Activated gamma-delta T cell treated with anti-CD3 and anti-CD28 coated beads, Interleukin-2, amount 50 U/mL, for 16 hours (primary cell): ENCODE measurements around the gene ENTPD6.
A peak's percentile ranks its signal among the peaks of the same experiment; 100 is the strongest.
"Not testable (repeated sequence)": the region's sequence is repeated elsewhere in the genome, so short reads cannot be mapped to it uniquely, and the experiment has no call there.

ENCODE experiments used
- DNase-seq: peaks from one replicate; pipeline ENCODE4 v3.0.0-alpha.2; 2020; ENCODE audit warnings: low read depth

ENTPD6 gene

DNA sequence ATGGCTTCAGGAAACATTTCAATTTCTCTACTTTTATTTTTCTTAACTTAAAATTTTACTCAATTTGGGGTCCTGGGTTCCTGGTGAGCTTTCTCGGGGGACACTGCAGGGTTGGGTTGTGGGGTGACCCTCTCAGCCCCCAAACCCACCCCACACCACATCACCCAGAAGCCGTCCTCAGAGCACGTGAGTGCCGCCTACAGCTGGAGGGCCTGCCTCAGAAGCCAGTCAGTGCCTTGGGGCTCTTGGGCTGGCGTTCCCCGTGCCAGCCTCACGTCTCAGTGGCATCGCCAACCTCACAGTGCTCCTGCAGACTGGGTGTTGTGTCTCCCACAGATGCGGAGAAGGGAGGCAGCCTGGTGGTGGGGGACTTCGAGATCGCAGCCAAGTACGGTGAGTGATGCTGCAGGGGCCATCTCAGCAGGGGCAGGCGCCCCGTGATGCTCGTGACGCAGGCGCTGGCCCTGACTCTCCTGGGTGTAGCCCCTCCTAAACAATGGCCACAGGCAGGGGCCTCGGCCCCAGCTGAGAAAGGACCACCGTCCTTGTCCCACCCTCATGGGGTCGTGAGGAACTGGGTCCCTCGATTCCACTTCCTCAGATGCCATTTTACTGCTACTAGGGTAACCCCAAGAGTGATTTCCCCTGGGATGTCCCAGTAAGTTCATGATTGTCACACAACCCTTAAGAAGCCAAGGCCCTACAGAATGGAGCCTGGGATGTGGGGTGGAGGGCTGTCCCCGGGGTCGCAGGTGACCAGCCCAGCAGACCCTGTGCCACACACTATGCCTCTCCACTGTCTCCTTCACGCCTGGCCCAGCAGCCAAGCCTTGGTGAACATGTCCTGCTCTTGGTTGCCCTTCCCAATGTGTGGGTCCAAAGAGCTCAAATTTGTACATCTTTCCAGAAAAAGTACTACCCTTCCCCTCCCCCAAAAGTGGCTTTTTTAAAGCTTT is 28.5 kb downstream of the ENTPD6 start:
- no peak for DNase-seq

DNA sequence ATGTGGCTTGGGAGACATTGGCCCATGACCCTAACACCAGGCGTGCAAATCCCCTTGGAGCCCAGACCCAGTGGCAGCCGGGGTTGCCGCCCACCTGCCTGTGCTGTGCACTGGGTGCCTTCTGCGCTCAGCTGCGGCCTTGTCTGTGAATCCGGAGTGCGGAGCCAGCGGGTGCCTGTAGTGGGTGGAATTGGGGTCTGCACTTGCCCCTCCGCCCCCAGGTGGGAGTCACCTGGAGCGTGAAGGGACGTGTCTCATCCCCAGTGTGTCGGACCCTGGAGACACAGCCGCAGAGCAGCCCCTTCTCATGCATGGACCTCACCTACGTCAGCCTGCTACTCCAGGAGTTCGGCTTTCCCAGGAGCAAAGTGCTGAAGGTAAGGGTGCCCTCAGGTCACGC is 29.4 kb downstream of the ENTPD6 start:
- DNase-seq: no peak

DNA sequence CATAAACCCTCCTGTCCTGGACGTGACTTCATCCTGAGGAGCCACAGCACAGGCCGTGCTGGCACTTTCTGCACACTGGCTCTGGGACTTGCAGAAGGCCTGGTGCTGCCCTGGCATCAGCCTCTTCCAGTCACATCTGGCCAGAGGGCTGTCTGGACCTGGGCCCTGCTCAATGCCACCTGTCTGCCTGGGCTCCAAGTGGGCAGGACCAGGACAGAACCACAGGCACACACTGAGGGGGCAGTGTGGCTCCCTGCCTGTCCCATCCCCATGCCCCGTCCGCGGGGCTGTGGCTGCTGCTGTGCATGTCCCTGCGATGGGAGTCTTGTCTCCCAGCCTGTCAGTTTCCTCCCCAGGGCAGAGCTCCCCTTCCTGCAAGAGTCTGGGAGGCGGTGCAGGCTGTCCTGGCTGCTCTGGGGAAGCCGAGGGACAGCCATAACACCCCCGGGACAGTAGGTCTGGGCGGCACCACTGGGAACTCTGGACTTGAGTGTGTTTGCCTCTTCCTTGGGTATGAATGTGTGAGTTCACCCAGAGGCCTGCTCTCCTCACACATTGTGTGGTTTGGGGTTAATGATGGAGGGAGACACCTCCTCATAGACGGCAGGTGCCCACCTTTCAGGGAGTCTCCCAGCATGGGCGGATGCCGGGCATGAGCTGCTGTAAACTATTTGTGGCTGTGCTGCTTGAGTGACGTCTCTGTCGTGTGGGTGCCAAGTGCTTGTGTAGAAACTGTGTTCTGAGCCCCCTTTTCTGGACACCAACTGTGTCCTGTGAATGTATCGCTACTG is 30.3 kb downstream of the ENTPD6 start:
- no peak for DNase-seq

DNA sequence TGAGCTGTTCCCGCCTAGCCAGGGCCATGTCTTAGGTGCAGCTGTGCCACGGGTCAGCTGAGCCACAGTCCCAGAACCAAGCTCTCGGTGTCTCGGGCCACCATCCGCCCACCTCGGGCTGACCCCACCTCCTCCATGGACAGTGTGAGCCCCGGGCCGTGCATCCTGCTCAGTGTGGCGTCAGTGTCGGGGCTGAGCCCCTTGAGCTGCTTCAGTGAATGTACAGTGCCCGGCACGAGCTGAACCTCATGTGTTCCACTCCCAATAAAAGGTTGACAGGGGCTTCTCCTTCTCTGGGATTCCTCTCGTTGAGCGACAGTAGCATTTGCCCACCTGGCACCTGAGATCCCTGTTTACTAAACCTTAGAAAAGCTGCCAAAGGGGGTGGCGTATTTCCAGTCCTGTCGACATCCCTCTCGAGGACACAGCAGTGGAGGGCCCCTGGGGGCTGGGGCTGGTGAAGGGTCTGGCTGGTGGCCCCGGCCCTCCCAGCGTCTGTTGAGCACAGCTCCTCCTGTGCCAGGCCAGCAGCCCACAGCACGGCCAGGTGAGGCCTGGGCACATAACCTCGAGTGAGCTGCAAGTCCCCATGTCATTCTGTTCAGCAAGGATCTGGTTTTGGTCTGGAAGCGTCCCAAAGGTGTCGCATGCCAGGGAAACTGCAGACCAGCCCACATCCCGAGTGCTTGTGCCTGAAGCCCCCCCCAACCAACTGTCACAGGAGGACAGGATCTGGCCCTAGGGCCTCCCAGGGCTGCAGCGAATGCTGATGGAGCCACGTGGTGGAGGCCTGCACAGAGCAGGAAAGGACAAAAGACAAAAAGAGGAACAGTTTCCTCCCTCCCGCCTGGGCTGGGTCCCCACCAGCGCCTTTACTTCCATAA is 31.2 kb downstream of the ENTPD6 start:
- DNase-seq: no peak

DNA sequence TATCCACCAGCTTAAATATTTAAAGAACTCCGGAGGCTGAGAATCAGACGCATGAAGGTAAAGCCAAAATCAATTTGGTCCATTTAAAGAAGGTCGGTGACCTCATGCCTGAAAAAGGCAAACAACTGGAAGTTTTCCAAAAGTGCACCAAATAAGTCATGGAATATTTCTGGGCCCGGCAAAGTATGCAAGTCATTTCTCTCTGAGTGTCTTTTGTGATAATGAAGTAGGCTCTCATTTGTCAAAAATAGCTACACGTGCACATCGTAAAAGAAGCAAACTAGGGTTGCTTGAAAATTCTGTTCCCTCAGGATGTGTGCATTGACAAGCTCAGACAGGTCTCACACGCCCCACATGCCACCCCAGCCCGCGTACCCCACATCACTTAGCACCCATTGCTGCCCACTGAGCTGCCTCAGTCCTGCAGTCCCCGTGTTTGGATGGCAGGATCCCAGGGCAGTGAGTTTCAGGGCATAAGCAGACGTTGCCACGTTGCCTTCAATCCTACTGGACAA is 31.9 kb downstream of the ENTPD6 start:
- no peak for DNase-seq

DNA sequence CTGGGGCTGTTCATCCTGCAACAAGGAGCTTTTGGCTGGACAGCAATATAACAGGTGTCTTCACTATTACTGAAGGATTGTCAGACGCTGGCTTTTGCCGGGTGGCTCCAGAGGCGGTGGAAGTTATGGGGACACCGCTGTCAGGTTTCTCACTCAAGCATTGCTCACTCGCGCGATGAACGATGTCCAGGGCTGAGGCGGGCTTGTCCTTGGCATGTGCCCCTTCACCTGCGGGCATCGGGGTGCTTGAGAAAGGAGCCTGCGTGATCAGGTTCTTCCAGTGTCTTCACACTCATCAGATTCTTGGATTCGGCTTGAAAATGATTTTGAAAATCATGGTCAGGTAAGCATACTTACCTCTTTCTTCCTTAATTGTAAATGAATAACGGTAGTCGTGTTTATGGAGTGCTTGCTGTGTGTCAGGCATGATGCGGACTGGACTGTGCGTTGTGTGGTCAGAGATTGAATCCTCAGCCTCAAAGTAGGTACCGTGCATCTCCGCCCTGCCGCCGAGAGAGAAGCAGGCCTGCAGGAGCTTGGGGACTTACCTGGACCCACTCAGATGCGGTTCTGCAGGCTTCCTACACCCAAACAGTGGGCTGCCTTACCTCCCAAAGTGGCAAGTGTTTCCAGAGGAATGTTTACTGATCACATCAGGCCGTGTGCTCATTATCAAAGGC is 34.1 kb downstream of the ENTPD6 start:
- no peak for DNase-seq

DNA sequence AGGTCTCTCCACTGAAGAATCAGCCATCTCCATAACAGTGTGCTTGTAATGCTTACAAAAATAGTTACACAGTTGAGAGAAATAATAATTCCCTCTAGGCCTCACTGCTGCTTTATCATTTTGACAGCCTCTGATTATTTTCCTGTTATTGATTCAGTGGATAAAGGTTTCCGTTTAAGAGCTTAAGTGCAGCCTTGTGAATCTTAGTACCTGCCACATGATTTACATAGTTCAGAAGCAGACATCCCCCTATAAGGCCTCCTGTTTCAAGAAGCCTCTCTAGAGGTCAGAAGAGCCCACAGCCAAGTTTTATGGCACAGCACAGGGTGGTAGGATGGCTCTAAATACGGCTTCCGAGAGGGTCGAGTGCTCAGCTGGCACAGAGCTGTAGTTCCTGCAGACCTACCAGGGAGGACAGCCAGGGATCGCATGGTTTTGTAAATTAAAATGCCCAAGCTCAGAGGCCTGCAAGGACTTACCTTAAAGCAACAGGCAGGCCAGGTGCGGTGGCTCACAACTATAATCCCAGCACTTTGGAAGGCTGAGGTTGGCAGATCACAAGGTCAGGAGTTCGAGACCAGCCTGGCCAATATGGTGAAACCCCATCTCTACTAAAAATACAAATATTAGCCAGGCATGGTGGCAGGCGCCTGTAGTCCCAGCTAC is 34.8 kb downstream of the ENTPD6 start:
- no peak for DNase-seq

DNA sequence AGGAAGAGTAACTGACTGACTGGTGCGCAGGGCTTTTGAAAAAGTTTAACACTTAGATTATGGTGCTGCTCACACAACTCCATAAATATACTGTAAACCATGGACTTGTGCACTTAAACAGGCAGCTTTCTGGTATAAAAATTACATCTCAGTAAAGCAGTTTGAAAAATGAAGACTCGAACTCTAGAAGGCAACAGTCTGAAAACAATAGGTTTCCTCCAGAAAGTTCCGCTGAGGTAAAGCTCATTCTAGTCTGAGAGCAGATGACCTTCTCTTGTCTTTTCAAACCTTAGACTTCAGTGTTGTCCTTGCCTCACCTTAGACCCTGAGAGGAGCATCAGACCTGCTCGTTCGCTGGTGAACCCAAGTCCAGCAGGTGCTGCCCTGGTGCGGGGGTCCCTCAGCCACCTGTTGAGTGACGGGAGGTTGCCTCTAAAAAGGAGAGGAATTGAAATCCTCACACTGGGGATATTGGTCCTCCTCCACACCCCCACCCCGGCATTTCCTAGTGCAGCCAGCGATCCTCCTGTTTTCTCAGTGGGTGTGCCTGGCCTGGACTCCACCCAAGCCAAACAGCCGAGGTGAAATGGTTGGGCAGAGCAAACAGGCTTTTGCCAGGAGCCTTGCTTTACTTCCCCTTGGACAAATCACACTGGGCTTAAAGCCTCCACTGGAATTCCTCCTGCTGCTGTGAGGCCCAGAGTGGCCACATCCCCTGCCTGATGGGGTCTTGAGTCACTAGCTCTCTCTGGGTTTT is 37.7 kb downstream of the ENTPD6 start:
- no peak for DNase-seq

DNA sequence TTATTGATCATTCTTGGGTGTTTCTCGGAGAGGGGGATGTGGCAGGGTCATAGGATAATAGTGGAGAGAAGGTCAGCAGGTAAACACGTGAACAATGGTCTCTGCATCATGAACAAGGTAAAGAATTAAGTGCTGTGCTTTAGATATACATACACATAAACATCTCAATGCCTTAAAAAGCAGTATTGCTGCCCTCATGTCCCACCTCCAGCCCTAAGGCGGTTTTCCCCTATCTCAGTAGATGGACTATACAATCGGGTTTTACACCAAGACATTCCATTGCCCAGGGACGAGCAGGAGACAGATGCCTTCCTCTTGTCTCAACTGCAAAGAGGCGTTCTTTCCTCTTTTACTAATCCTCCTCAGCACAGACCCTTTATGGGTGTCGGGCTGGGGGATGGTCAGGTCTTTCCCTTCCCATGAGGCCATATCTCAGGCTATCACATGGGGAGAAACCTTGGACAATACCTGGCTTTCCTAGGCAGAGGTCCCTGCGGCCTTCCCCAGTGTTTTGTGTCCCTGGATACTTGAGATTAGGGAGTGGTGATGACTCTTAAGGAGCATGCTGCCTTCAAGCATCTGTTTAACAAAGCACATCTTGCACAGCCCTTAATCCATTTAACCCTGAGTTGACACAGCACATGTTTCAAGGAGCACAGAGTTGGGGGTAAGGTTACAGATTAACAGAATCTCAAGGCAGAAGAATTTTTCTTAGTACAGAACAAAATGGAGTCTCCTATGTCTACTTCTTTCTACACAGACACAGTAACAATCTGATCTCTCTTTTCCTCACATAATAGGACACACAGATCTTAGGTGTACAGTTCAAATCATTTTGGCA is 38.7 kb downstream of the ENTPD6 start:
- DNase-seq: not testable (repeated sequence)

DNA sequence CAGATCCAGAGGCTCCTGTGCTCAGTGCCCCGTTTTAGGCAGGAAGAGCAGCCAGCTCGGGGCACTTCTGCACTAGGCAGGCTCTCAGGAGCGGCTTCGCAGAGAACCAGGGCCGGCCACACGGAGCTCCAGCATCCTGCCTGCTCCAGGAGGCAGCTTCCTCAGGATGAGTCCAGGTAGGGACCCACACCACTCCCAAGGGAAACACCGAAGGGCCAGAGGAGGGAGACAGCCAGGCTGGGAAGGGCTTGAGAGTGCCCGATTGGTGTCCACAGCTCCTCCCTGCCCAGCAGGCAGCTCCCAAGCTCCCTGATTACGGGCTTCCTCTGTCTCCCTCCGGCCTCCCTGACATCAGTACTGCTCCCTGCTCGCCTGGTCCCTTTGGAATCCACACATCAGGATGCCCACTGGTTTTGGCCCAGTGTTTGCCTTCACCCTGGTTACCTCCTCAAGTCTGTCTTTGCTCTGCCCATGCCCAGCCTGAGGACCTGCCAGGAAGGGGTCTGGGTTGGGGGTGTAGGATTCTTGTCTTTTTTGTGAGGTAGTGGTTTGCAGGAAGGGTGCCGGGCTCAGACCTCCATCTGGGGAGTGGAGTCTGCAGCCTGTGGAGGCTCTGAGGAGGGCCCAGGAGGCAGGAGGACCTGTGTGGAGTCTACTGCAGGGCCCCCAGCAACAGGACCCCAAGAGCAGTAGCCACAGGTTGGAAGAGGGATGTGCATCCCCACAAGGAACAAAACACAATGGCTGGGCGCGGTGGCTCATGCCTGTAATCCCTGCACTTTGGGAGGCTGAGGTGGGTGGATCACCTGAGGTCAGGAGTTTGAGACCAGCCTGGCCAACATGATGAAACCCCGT is 41.2 kb downstream of the ENTPD6 start:
- no peak for DNase-seq

DNA sequence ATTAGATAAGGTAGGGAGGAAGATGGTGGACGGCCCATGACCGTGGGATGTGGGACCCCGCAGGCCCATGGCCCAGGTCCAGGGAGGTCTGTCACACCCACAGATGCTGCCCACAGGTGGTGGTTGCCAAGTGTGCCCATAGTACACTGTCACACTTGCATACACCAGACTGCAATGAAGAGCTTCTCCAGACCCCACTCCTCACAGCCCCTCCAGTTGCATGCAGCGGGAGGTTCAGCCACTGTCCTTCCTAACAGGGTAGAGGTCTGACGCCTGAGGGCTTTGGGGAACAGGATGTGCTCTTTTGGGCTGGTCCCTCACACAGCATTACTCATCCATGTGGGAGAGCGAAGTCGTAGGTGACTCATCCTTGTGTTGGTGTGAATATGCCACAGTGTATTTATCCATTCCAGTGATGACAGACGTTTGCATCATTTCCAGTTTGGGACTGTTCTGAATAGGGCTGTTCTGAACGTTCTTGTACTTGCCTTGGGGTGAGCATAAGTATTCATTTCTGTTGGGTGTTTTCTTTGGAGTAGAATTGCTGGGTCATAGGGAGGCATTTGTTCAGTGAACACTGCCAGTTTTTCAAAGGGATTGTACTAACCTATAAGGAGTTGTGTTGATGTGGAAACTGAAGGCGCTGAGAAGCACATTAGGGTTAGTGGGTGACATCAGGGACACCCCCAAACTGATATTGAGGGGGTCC is 42.3 kb downstream of the ENTPD6 start:
- DNase-seq: peak; percentile 14

DNA sequence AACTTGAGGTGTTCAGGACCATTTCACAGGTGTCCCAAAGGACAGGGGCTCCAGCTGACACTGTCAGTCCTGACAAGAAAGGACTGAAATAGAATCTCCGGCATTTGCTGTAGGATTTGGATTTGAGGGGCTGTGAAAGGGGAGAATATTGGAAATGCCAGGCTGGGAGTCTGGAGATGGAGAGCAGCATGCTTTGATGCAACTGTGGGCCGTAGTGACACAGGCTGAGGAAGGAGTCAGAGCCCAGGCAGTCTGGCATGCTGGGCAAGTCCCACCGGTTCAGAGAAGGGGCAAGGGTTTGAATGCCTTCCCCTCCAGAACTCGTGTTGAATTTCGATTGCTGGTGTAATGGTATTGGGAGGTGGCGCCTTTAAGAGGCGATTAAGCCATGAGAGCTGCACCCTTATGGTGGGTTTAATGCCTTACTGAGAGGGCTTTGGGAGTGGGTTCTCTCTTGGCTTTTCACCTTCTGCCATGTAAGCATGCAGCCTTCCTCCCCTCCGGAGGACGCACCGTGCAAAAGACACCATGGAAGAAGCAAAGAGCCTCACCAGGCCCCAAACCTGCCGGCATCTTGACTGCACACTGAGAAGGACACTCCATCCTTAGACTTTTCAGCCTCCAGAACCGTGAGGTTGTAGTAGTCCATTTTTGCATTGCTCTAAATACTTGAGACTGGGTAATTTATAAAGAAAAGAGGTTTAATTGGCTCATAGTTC is 43.0 kb downstream of the ENTPD6 start:
- no peak for DNase-seq

DNA sequence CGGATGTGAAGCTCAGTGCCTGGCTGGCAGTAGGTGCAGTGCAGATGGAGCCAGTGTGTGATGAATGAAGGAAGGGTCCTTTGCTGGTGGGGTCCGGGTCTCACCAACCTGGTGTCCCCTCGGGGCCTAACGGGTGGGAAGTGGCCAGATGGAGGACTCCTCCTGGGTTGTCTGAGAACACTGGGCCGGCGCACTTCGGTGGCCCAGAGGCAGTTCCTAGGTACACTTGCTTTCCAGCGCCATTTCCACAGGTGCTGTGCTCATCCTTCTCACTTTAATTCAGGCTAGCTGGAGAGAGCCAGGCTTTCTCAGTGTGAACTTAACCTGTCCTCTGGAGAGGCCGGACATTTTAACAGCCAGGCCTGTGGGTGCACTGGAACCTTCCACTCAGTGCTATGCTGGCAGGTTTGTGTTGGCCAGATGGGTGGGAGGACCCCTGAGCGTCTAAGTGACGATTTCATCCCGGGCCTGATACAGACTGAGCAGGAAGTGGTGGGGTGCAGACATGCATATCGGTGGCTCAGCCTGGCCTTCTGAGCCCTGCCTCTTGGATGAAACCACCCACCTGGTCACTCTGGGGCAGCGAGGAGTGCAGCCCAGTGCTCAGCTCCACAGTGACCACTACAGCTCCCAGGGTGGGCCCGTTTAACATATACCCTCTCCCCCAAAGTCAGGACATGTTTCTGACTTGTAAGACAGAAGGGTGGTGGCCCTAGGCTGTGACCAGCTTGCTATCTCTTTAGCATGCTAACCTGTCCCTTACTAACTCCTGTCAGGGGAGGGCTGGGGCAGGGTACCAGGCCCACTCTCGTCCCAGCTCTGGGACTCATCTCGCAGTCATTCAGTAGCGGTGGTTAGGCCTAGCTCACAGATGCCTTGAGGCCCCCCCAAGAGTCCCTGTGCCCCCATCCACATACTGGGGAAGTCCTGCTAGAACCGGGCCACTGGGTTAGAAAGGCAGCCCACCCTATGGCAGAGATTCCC is 44.2 kb downstream of the ENTPD6 start:
- DNase-seq: no peak

DNA sequence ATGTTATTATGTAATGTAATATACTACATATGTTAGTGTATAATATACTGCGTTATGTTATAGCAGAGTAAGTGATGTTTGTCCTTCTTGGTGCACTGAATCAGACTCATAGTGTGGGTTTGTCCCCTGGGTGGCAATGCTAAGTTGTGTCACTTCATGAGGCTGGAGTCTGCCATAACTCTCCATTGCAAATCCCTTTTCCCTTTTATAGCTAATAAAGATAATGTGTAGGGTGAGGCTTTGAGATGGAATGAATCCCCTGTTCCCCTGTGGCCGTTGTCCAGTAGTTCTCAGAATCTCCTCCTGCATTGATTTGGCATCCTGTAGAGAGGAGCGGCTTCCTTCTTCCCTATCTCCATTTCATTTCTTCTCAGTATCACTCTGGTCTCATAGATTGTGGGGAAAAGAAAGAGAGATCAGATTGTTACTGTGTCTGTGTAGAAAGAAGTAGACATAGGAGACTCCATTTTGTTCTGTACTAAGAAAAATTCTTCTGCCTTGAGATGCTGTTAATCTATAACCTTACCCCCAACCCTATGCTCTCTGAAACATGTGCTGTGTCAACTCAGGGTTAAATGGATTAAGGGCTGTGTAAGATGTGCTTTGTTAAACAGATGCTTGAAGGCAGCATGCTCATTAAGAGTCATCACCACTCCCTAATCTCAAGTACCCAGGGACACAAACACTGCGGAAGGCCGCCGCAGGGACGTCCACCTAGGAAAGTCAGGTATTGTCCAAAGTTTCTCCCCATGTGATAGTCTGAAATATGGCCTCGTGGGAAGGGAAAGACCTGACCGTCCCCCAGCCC is 45.5 kb downstream of the ENTPD6 start:
- not testable (repeated sequence) for DNase-seq

DNA sequence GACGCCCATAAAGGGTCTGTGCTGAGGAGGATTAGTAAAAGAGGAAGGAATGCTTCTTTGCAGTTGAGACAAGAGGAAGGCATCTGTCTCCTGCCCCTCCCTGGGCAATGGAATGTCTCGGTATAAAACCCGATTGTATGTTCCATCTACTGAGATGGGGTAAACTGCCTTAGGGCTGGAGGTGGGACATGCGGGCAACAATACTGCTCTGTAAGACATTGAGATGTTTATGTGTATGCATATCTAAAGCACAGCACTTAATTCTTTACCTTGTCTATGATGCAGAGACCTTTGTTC is 46.1 kb downstream of the ENTPD6 start:
- DNase-seq: not testable (repeated sequence)
